HepG2 (cell line): Measurements from ENCODE around the gene SLC16A5. TPM values are rescaled to one million over a fixed set of nuclear protein-coding genes. Genes with fewer than 3 reads are reported as not detected.

ENCODE experiments used
- HDAC2 ChIP-seq: sonication (generic); formaldehyde crosslinking; IDR thresholded peaks from 2 replicates; pipeline ENCODE4 v1.4.0; 2020; ENCODE audit warnings: missing genetic modification reagents
- KLF12 ChIP-seq: sonication (generic); formaldehyde crosslinking; IDR thresholded peaks from 2 replicates; pipeline ENCODE4 v1.4.0; 2020; ENCODE audit warnings: missing genetic modification reagents, borderline replicate concordance
- PHF21A ChIP-seq: sonication (generic); formaldehyde crosslinking; IDR thresholded peaks from 2 replicates; pipeline ENCODE4 v1.5.0; 2020; ENCODE audit warnings: mild to moderate bottlenecking, missing genetic modification reagents
- POLR2AphosphoS2 ChIP-seq: IDR thresholded peaks from 2 replicates; pipeline ENCODE4 v1.6.1; 2011; ENCODE audit warnings: low read depth, low read length, improper control_type of control experiment
- USF2 ChIP-seq, 2 experiments: sonication (generic) in 1 of 2; formaldehyde crosslinking in 1 of 2; IDR thresholded peaks; 2 replicates each; pipeline versions ENCODE4 v1.5.1 to v1.6.1; 2011 to 2020; ENCODE audit warnings: borderline replicate concordance in 1 of 2, low read depth in 1 of 2, low read length in 1 of 2, mild to moderate bottlenecking in 1 of 2, missing genetic modification reagents in 1 of 2, moderate library complexity in 1 of 2
- ZBTB40 ChIP-seq, 2 experiments: fragments of 450-650 bp in 1 of 2; sonication (generic) in 1 of 2; formaldehyde crosslinking in 1 of 2; IDR thresholded peaks; 2 replicates each; pipeline versions ENCODE4 v1.6.1 to v1.8.0; 2016 to 2022; ENCODE audit warnings: antibody characterized with exemption in 1 of 2, mild to moderate bottlenecking in 1 of 2, missing genetic modification reagents in 1 of 2
- ZNF280B ChIP-seq: sonication (generic); formaldehyde crosslinking; IDR thresholded peaks from 2 replicates; pipeline ENCODE4 v1.5.0; 2020; ENCODE audit warnings: missing genetic modification reagents, mild to moderate bottlenecking, borderline replicate concordance
- polyA plus RNA-seq, 8 experiments: library from polyadenylated mRNA; depleted of rRNA in 3 of 8; stranded (reverse) in 7 of 8; unstranded in 1 of 8; fragments of >200 nt; fragmentation: Illumina TruSeq in 4 of 8; extraction: Trizol in 4 of 8; gene quantifications; 2 replicates each; pipeline versions ENCODE4 v1.2.1 to v1.2.3, GENCODE V29; 2011 to 2016; ENCODE audit warnings: low read depth in 4 of 8, missing spikeins in 1 of 8, mixed read lengths in 1 of 8; ENCODE audit not compliant: insufficient read depth in 1 of 8
- total RNA-seq, 5 experiments: library from RNA; depleted of rRNA; stranded (reverse); fragments of >200 nt; fragmentation: Illumina TruSeq; extraction: Trizol; gene quantifications; 2 replicates each; pipeline ENCODE4 v1.2.3, GENCODE V29; 2016; ENCODE audit warnings: low read depth in 1 of 5
- TF ChIP-seq, protein P1 (sequence below): sonication (generic); formaldehyde crosslinking; IDR thresholded peaks from 2 replicates; pipeline ENCODE4 v1.4.0; 2020; ENCODE audit warnings: missing genetic modification reagents, borderline replicate concordance

SLC16A5 gene
- total and polyA plus RNA-seq, 2 of the 13 experiments (the other 11 are each of a cell fraction or from before 2014, with no cell fraction given), result 0.69 to 5.6 TPM

GRCh38 chr17:75087558-75088453 lies at the start of gene SLC16A5 (continued):
- TF ChIP-seq ZBTB40 (IDR thresholded peaks at IDR 0.05), result no peak
- no peak for TF ChIP-seq ZBTB40 (CRISPR knock-in tag; IDR thresholded peaks at IDR 0.05)
- no peak for TF ChIP-seq USF2 (IDR thresholded peaks at IDR 0.05; ENCODE audit: low read depth, low read length)
- no peak for TF ChIP-seq USF2 (CRISPR knock-in tag; IDR thresholded peaks at IDR 0.05; ENCODE audit: borderline replicate concordance)
- peak; percentile 66 for TF ChIP-seq HDAC2 (CRISPR knock-in tag)
- peak; percentile 76; the same call in 1 of the 2 replicates for TF ChIP-seq KLF12 (CRISPR knock-in tag)
- TF ChIP-seq, protein P1, sequence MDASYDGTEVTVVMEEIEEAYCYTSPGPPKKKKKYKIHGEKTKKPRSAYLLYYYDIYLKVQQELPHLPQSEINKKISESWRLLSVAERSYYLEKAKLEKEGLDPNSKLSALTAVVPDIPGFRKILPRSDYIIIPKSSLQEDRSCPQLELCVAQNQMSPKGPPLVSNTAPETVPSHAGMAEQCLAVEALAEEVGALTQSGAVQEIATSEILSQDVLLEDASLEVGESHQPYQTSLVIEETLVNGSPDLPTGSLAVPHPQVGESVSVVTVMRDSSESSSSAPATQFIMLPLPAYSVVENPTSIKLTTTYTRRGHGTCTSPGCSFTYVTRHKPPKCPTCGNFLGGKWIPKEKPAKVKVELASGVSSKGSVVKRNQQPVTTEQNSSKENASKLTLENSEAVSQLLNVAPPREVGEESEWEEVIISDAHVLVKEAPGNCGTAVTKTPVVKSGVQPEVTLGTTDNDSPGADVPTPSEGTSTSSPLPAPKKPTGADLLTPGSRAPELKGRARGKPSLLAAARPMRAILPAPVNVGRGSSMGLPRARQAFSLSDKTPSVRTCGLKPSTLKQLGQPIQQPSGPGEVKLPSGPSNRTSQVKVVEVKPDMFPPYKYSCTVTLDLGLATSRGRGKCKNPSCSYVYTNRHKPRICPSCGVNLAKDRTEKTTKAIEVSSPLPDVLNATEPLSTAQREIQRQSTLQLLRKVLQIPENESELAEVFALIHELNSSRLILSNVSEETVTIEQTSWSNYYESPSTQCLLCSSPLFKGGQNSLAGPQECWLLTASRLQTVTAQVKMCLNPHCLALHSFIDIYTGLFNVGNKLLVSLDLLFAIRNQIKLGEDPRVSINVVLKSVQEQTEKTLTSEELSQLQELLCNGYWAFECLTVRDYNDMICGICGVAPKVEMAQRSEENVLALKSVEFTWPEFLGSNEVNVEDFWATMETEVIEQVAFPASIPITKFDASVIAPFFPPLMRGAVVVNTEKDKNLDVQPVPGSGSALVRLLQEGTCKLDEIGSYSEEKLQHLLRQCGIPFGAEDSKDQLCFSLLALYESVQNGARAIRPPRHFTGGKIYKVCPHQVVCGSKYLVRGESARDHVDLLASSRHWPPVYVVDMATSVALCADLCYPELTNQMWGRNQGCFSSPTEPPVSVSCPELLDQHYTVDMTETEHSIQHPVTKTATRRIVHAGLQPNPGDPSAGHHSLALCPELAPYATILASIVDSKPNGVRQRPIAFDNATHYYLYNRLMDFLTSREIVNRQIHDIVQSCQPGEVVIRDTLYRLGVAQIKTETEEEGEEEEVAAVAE (CRISPR knock-in tag), result peak; percentile 34; the same call in 1 of the 2 replicates
- TF ChIP-seq ZNF280B (CRISPR knock-in tag), result no peak
- no peak for TF ChIP-seq POLR2AphosphoS2
- TF ChIP-seq PHF21A (CRISPR knock-in tag), result peak; percentile 81
